ENCODE results near the gene CARMIL3. TPM values are rescaled to one million over a fixed set of nuclear protein-coding genes. Genes with fewer than 3 reads are reported as not detected.

Gene CARMIL3
- total and polyA plus RNA-seq, 2 of the 8 experiments (the other 6 are each of a cell fraction or from before 2014, with no cell fraction given) = 6.0 to 9.0 TPM

- TF ChIP-seq SIRT6 (IDR thresholded peaks at IDR 0.05; ENCODE audit: low read length) (no peak), RFX5 (IDR thresholded peaks at IDR 0.05; ENCODE audit: borderline replicate concordance, low read depth, low read length) (no peak), CBX5 (IDR thresholded peaks at IDR 0.05; ENCODE audit: low read depth, low read length) (no peak), POLR2AphosphoS5 (IDR thresholded peaks at IDR 0.05; ENCODE audit: low read depth, low read length) (no peak)
Measured at GRCh38 chr14:24080142-24080530, 28.3 kb downstream of the CARMIL3 start (continued).

Measured in H1 (cell line).